ENCODE results near the gene CD99L2.

DNA sequence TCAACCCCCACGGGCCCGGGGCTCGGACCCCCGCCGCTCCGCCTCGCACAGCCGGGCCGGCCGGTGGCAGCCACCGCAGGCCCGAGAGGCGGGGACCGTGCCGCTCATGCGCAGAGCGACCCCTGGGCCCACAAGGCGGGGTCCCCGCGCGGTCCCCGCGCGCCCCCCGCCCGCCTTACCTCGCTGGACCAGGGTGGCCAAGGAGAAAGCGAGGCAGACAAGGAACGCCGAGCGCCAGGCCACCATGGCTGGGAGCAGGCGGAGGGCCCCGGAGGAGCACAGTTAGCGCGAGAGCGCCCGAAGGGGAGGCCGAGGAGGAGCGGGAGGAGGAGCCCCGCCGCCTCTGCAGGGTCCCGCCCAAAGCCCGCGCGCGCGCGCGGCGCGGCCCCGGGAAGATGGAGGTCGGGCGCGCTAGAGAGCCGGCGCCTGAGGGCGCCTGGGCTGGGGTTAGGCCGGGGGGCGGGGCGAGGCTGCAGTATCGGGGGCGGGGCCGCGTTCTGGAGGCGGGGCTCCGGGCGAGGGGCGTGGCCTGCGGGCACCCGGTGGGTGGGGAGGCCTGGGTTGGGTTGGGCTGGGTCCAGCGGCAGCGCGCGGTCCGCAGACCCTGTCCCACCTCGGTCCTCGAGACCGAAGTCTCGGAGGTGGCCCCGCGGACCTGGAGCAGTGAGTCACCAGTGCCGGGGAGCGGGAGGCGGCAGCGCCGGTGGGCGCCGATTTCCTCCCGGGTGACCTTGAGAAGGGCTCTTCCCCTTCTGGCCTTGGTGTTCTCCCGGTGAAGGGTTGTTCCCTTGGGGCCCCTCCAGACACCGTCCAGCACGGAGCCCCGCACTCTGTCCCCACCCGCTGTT is at the start of gene CD99L2:
- TF ChIP-seq, protein P1, sequence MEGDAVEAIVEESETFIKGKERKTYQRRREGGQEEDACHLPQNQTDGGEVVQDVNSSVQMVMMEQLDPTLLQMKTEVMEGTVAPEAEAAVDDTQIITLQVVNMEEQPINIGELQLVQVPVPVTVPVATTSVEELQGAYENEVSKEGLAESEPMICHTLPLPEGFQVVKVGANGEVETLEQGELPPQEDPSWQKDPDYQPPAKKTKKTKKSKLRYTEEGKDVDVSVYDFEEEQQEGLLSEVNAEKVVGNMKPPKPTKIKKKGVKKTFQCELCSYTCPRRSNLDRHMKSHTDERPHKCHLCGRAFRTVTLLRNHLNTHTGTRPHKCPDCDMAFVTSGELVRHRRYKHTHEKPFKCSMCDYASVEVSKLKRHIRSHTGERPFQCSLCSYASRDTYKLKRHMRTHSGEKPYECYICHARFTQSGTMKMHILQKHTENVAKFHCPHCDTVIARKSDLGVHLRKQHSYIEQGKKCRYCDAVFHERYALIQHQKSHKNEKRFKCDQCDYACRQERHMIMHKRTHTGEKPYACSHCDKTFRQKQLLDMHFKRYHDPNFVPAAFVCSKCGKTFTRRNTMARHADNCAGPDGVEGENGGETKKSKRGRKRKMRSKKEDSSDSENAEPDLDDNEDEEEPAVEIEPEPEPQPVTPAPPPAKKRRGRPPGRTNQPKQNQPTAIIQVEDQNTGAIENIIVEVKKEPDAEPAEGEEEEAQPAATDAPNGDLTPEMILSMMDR (IDR thresholded peaks at IDR 0.05; ENCODE audit: low read depth, low read length, poor library complexity, severe bottlenecking): no peak
- TF ChIP-seq EZH2phosphoT487 (IDR thresholded peaks at IDR 0.05; ENCODE audit: borderline replicate concordance, low read length): no peak
